GM12801 (cell line): ENCODE results near the gene CAPZB.

Experiments
- CTCF ChIP-seq: IDR thresholded peaks from one replicate; pipeline ENCODE4 v1.5.1; 2011; ENCODE audit warnings: control low read depth; ENCODE audit not compliant: insufficient read length; ENCODE audit errors: extremely low read depth

The CAPZB gene

GRCh38 chr1:19418503-19418971, 66.8 kb downstream of the CAPZB start:
- no peak for TF ChIP-seq CTCF

GRCh38 chr1:19416921-19417470, 68.3 kb downstream of the CAPZB start:
- TF ChIP-seq CTCF, result no peak

- no peak for TF ChIP-seq CTCF
Measured at GRCh38 chr1:19416145-19416544, 69.2 kb downstream of the CAPZB start.

- no peak for TF ChIP-seq CTCF
Measured at GRCh38 chr1:19414515-19415121, 70.7 kb downstream of the CAPZB start.

GRCh38 chr1:19413999-19414398, 71.3 kb downstream of the CAPZB start:
- TF ChIP-seq CTCF, result no peak

GRCh38 chr1:19412654-19413053, 72.7 kb downstream of the CAPZB start:
- no peak for TF ChIP-seq CTCF

- TF ChIP-seq CTCF, result no peak
Measured at GRCh38 chr1:19411612-19412011, 73.7 kb downstream of the CAPZB start.
